ENCODE results near the gene CCDC57.

DNA sequence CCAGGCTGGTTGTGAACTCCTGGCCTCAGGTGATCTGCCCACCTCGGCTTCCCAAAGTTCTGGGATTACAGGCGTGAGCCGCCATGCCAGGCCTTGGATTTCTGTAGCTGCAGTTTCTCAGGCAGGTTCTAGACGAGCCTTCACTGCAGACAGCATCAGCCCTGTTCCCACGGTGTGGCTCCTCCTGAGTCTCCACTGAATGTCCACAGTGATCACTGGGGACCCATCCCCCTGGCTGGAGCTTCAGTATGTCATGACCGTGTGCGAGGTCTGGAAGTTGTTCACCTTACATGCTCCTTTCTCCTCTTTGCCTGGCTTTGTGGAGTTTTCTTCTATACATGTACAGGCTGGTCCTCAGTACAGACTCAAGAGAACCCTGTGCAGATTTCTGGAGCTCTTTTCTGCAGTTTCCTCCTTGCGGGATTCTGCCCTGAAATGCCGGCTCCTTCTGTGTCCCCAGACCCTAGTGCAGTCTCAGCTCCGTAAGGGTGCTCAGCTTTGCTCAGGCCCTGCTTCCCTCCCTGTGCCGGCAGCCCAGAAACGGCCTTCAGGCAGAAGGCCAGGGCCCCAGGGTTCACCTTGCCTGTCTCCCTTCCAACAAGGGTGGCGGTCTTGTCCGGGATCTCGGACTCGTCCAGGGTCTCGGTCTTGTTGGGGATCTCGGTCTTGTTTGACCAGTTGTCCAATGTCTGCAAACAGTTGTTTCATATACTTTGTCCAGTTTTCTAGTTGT, 100.3 kb downstream of the CCDC57 start:
- TF ChIP-seq, protein P1, sequence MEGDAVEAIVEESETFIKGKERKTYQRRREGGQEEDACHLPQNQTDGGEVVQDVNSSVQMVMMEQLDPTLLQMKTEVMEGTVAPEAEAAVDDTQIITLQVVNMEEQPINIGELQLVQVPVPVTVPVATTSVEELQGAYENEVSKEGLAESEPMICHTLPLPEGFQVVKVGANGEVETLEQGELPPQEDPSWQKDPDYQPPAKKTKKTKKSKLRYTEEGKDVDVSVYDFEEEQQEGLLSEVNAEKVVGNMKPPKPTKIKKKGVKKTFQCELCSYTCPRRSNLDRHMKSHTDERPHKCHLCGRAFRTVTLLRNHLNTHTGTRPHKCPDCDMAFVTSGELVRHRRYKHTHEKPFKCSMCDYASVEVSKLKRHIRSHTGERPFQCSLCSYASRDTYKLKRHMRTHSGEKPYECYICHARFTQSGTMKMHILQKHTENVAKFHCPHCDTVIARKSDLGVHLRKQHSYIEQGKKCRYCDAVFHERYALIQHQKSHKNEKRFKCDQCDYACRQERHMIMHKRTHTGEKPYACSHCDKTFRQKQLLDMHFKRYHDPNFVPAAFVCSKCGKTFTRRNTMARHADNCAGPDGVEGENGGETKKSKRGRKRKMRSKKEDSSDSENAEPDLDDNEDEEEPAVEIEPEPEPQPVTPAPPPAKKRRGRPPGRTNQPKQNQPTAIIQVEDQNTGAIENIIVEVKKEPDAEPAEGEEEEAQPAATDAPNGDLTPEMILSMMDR (conservative IDR thresholded peaks at IDR 0.05; ENCODE audit: low read depth, low read length): no peak
- no peak for TF ChIP-seq RAD21 (IDR thresholded peaks at IDR 0.05; ENCODE audit: low read length)
- TF ChIP-seq RCOR1 (IDR thresholded peaks at IDR 0.05; ENCODE audit: insufficient replicate concordance, low read length): no peak

All from IMR-90 (cell line).